GM19043 (cell line): ENCODE data around the gene IPO7.
A peak's percentile ranks its signal among the peaks of the same experiment; 100 is the strongest.
"Not testable (repeated sequence)": the region's sequence is repeated elsewhere in the genome, so short reads cannot be mapped to it uniquely, and the experiment has no call there.

Experiments used
- ATAC-seq: cut with Tn5 transposase; IDR thresholded peaks from one replicate; pipeline ENCODE4 v1.9.1; 2021; ENCODE audit warnings: low read depth; ENCODE audit not compliant: unreplicated experiment

IPO7 gene

GRCh38 chr11:9384535-9385326 is at the start of gene IPO7:
IPO7 (plus strand) TSS chr11:9384652; CDS start chr11:9384764, 112 bp downstream.
- ATAC-seq = peak; percentile 97

- no peak for ATAC-seq
These were observed 42.7 kb upstream of the IPO7 start for GRCh38 chr11:9341638-9342178.

DNA sequence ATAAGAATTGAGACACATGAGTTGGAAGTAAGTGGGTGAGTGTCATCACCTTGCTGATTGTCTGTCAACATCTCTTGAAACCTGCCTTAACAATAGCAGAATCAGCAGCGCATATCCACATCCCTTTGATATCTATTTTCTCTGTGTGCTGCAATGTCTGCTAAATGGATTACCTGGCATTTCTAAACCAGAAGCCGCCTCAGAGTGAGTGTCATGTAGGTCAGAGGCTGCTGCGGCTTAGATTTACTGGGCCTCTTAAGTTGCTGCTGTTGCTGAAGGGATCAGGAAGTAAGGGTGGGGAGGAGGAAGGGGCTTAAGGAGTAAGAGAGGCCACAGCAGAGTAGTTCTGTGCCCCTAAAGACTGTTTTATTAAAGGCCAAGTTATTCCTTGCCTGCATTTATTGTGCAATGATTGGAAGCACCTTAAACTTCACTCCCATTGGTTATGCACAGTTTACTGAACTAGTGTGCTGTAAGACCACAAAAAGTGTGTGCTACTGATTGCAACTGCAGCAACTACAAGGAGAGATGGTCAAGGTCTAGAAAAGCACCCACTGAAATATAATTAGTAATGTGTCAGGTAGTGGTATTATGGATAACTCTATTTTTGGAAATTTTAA is 40.3 kb upstream of the IPO7 start:
- ATAC-seq = no peak

GRCh38 chr11:9347100-9347499 is 37.4 kb upstream of the IPO7 start:
- no peak for ATAC-seq

- ATAC-seq = not testable (repeated sequence)
These were observed 36.7 kb upstream of the IPO7 start for GRCh38 chr11:9347779-9348178.

DNA sequence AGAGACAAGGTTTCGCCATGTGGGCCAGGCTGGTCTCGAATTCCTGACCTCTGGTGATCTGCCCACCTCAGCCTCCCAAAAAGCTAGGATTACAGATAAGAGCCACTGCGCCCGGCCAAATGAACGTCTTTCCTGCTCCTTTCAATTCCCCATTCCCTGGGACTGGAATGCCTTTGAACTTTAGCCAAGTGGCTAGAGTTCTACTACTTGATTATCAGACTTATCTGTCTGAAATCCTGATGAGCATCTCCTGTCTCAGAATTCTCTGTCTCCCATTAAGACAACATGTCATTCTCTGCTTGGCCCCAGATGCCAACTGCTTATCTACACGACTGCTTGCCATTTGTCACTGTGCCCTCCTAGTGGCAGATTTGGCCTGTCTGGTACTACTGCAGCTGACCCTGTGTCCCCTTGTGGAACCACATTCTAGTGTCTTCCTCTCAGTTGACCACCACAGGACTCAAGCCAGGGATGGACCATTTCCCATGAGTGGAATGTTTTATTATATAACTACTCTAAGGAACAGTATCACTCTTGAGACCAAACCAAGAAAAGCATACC is 33.1 kb upstream of the IPO7 start:
- ATAC-seq = no peak

- no peak for ATAC-seq
These were observed 27.4 kb upstream of the IPO7 start for GRCh38 chr11:9357041-9357440.

- ATAC-seq = not testable (repeated sequence)
These were observed 23.4 kb upstream of the IPO7 start for GRCh38 chr11:9360862-9361622.

DNA sequence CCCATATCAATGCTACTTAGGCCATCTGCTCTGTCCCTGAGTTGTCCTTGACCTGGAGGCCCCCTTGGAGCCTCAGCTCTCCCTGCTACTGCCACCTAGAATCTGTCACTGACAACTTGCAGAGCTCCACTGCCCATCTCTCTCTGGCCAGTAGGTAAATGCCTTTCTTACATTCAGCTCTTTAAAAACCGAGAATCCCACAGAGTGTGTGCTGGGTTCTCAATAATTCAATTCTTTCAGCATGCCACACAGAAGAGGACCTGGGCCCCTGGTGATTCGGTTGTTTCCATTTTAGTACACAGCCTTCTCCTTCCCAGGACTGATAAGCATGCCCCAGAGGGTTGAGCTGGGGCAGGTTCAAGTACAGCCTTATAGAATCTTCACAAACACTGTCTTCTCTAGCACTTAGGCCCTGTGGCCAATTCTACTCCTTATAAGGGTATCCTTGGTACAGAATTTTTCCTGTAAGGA is 22.0 kb upstream of the IPO7 start:
- no peak for ATAC-seq

- ATAC-seq = peak; percentile 99
These were observed 20.2 kb upstream of the IPO7 start for GRCh38 chr11:9363954-9364912.

GRCh38 chr11:9367551-9367950 is 16.9 kb upstream of the IPO7 start:
- no peak for ATAC-seq

GRCh38 chr11:9377036-9377435 is 7.4 kb upstream of the IPO7 start:
- ATAC-seq = no peak

GRCh38 chr11:9379041-9379440 is 5.4 kb upstream of the IPO7 start:
- ATAC-seq = no peak

DNA sequence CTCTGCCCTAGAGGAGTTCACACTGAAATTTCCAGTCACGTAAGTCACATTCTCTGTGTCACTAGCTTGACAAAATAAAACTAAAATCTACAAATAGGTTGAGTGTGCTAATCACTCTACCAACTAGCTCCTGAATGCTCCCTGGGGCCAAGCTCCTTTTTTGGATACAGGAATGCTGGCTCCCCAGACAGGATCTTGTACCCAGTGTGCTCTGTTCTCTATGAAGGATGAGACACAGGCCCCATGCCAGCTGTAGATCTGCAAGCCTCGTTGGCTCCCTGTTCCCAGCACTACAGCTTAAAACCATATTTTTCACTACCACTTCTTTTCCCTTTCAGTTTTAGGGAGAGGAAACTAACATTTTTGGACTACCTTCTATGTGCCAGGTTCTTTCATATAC is 3.7 kb upstream of the IPO7 start:
- no peak for ATAC-seq

- ATAC-seq = no peak
These were observed 961 bp downstream of the IPO7 start for GRCh38 chr11:9385327-9385899.

DNA sequence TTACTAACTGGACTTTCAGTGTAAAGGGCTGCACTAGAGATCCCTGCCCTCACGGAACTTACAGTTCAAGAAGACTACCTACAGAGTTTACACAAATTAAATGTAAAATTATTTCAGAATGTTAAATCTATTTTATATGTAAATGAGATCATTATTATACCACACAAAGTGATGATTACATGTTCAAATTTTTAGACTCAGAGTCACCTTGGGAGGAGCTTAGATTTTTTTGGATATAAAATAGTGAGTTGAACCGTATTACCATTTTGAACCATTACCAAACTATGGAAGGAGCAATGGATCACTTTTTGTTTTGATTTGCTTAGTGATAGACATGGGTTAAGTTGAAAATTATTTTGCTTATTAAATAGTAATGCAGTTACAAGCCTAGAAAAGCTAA is 1.6 kb downstream of the IPO7 start:
- no peak for ATAC-seq

DNA sequence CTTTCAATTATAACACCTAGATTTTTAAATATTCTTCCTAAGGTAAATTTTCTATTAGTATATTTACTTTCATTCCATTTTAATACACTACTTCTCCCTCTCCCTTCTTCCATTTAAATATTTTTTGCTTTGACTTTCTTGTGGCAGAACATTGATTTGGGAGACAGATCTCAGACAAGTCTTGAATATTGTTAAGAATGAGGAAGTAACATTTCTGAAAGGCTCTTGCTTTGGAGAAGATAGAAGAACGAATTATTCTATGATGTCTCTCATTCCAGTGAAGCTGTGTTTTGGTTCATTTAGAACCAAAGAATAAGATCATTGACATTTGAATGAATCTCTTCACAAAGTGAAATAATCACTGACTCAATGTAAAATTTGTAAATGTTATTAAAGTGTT is 2.4 kb downstream of the IPO7 start:
- ATAC-seq = no peak

DNA sequence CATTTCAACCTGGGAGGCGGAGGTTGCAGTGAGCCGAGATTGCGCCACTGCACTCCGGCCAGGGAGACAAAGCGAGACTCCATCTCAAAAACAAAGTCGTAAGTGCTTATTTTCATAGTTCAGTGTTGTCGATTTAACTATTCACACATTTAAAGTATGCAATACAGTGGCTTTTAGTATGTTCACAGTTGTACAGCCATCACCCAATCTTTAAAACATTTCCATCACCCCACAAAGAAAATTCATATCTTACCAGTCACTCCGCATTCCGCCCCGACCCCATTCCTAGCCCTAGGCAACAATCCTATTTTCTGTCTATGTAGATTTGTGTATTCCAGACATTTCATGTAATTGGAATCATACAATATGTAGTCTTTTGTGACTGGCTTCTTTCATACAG is 11.9 kb downstream of the IPO7 start:
- ATAC-seq = no peak

DNA sequence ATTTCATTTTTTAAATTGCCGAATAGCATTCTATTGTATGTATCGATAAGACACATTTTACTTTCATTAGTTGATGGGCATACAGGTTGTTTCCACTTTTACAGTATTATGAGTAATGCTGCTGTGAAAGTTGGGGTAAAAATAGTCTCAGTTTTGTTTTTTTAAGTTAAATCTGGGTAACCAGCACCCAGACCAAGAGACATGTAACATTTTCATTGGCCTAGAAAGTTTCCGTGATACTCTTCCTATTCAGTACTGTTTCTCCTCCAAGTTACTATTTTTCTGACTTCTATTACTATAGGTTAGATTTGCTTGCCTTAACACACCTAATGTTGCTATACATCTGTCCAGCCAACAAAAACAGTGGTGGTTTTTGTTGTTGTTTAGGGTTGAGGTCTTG is 12.3 kb downstream of the IPO7 start:
- ATAC-seq = no peak
